Glutamatergic neuron (in vitro differentiated cells): ENCODE results near the gene CDR2L. TPM values are rescaled to one million over a fixed set of nuclear protein-coding genes. Genes with fewer than 3 reads are reported as not detected.
"Not testable (repeated sequence)": the region's sequence is repeated elsewhere in the genome, so short reads cannot be mapped to it uniquely, and the experiment has no call there.

Source experiments
- DNase-seq: peaks from one replicate; pipeline ENCODE4 v3.0.0; 2022
- H3K27ac Mint-ChIP-seq: one replicate; pipeline ENCODE4 v1.8.0; 2020; ENCODE audit warnings: mild to moderate bottlenecking, mixed read lengths, inconsistent platforms; ENCODE audit not compliant: unreplicated experiment
- H3K27me3 Mint-ChIP-seq: one replicate; pipeline ENCODE4 v1.8.0; 2020; ENCODE audit warnings: mild to moderate bottlenecking, moderate library complexity, mixed read lengths, inconsistent platforms; ENCODE audit not compliant: unreplicated experiment
- H3K36me3 Mint-ChIP-seq: one replicate; pipeline ENCODE4 v1.8.0; 2020; ENCODE audit warnings: mild to moderate bottlenecking, mixed read lengths, inconsistent platforms; ENCODE audit not compliant: unreplicated experiment
- H3K4me1 Mint-ChIP-seq: one replicate; pipeline ENCODE4 v1.8.0; 2020; ENCODE audit warnings: mild to moderate bottlenecking, low read depth, mixed read lengths, inconsistent platforms; ENCODE audit not compliant: unreplicated experiment
- H3K4me3 Mint-ChIP-seq: one replicate; pipeline ENCODE4 v1.8.0; 2020; ENCODE audit warnings: mild to moderate bottlenecking, mixed read lengths, inconsistent platforms; ENCODE audit not compliant: unreplicated experiment
- H3K9me3 Mint-ChIP-seq: one replicate; pipeline ENCODE4 v1.8.0; 2020; ENCODE audit warnings: mild to moderate bottlenecking, moderate library complexity, mixed read lengths, inconsistent platforms; ENCODE audit not compliant: unreplicated experiment
- CTCF ChIP-seq: fragments of 200-600 bp; sonication (generic); IDR thresholded peaks from one replicate; pipeline ENCODE4 v1.5.0; 2021; ENCODE audit not compliant: partially characterized antibody, unreplicated experiment
- total RNA-seq: library from RNA; stranded (reverse); fragmentation: NEBNext Ultra II Directional; extraction: Animal tissue kit (Norgen Biotek cat#: 25700); gene quantifications from one replicate; pipeline ENCODE4 v1.2.1, GENCODE V29; 2021; ENCODE audit not compliant: unreplicated experiment

Gene CDR2L
- total RNA-seq, 1 donor from 2014 or later, result 59.4 TPM

- no peak for TF ChIP-seq CTCF
- Mint-ChIP-seq H3K36me3 (peaks cover 5% of the 10 kb centered on the region), H3K4me1 (peaks cover 3% of the 10 kb centered on the region), H3K9me3 (peaks cover 35% of the 10 kb centered on the region), H3K27ac (peak overlapping the region; percentile 95), H3K4me3 (peak overlapping the region; percentile 97), H3K27me3 (peaks cover 37% of the 10 kb centered on the region)
- peak; percentile 92 for DNase-seq
Observed at GRCh38 chr17:75034236-75034908, 46.9 kb downstream of the CDR2L start.

- no peaks in the 10 kb centered on the region for H3K36me3 Mint-ChIP-seq
- peaks cover 3% of the 10 kb centered on the region for H3K4me1 Mint-ChIP-seq
- peak overlapping the region; percentile 83 for H3K27ac Mint-ChIP-seq
- TF ChIP-seq CTCF, result no peak
- DNase-seq, result no peak
- peaks cover 32% of the 10 kb centered on the region for H3K27me3 Mint-ChIP-seq
- H3K4me3 Mint-ChIP-seq, result peak overlapping the region; percentile 20
- H3K9me3 Mint-ChIP-seq, result peaks cover 25% of the 10 kb centered on the region
Observed at GRCh38 chr17:75036643-75037268, 49.3 kb downstream of the CDR2L start.

GRCh38 chr17:75039238-75039637, 51.8 kb downstream of the CDR2L start:
- TF ChIP-seq CTCF, result no peak
- H3K27ac Mint-ChIP-seq, result no peak overlapping the region
- H3K9me3 Mint-ChIP-seq, result peaks cover 14% of the 10 kb centered on the region
- no peaks in the 10 kb centered on the region for H3K36me3 Mint-ChIP-seq
- H3K4me3 Mint-ChIP-seq, result no peak overlapping the region
- DNase-seq, result no peak
- peaks cover 17% of the 10 kb centered on the region for H3K27me3 Mint-ChIP-seq
- peaks cover 2% of the 10 kb centered on the region for H3K4me1 Mint-ChIP-seq

- DNase-seq, result no peak
- Mint-ChIP-seq H3K36me3 (no peaks in the 10 kb centered on the region), H3K4me3 (no peak overlapping the region), H3K4me1 (peaks cover 4% of the 10 kb centered on the region), H3K27me3 (no peaks in the 10 kb centered on the region), H3K9me3 (peaks cover 6% of the 10 kb centered on the region), H3K27ac (no peak overlapping the region)
- no peak for TF ChIP-seq CTCF
Observed at GRCh38 chr17:75041656-75042280, 54.3 kb downstream of the CDR2L start.

GRCh38 chr17:75043789-75044188, 56.4 kb downstream of the CDR2L start:
- H3K4me1 Mint-ChIP-seq, H3K36me3 Mint-ChIP-seq, H3K27me3 Mint-ChIP-seq, H3K9me3 Mint-ChIP-seq, DNase-seq, H3K27ac Mint-ChIP-seq, H3K4me3 Mint-ChIP-seq: not testable (repeated sequence)
